Natural killer cell treated with Interleukin-12 subunit alpha and Interleukin-12 subunit beta and Interleukin-15 and Interleukin-18, amount 100 ng/mL, for 72 hours (primary cell): ENCODE measurements around the gene FBXO42. TPM values are rescaled to one million over a fixed set of nuclear protein-coding genes. Genes with fewer than 3 reads are reported as not detected.
"Not testable (repeated sequence)": the region's sequence is repeated elsewhere in the genome, so short reads cannot be mapped to it uniquely, and the experiment has no call there.

Source experiments
- ATAC-seq, 2 donors: fragments of 150-1000 bp; cut with Tn5 transposase in 1 of 2; sonication (Bioruptor Pico), chemical (Tn5 transposase) in 1 of 2; 2 replicates each; pipeline ENCODE4 v1.10.0; 2021
- DNase-seq: peaks from one replicate; pipeline ENCODE4 v3.0.0; 2022; ENCODE audit warnings: low spot score
- H3K27ac Mint-ChIP-seq, 2 donors: 1 replicate in 1 of 2; 2 replicates in 1 of 2; pipeline ENCODE4 v1.8.0; 2022; ENCODE audit warnings: mixed read lengths in 2 of 2, mild to moderate bottlenecking in 1 of 2, moderate library complexity in 1 of 2
- H3K27me3 Mint-ChIP-seq, 2 donors: 1 replicate in 1 of 2; 2 replicates in 1 of 2; pipeline ENCODE4 v1.8.0; 2022; ENCODE audit warnings: mixed read lengths in 2 of 2
- H3K36me3 Mint-ChIP-seq: one replicate; pipeline ENCODE4 v1.8.0; 2022; ENCODE audit warnings: mixed read lengths
- H3K4me1 Mint-ChIP-seq, 2 donors: 1 replicate in 1 of 2; 2 replicates in 1 of 2; pipeline ENCODE4 v1.8.0; 2022; ENCODE audit warnings: low read depth in 2 of 2, mixed read lengths in 2 of 2, mild to moderate bottlenecking in 1 of 2
- H3K4me3 Mint-ChIP-seq: one replicate; pipeline ENCODE4 v1.8.0; 2022; ENCODE audit warnings: mixed read lengths
- H3K9me3 Mint-ChIP-seq: 2 replicates; pipeline ENCODE4 v1.8.0; 2022; ENCODE audit warnings: mixed read lengths
- total RNA-seq, 2 donors: library from RNA; stranded (reverse); gene quantifications; one replicate each; pipeline ENCODE4 v1.2.3, GENCODE V29; 2022

Gene FBXO42
- total RNA-seq, 2 donors from 2014 or later = 27.9 to 34.9 TPM

DNA sequence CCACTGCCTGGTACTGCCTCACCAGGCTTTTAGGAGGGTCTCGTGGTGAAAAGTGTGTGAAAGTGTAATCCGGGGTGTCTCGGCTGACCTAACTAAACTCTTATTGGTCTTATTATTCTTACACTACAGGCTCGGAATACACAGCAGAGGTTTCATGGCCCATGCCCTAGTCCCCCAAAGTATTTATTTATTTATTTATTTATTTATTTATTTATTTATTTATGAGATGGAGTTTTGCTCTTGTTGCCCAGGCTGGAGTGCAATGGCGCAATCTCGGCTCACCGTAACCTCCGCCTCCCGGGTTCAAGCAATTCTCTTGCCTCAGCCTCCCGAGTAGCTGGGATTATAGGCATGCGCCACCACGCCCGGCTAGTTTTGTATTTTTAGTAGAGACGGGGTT lies 137.0 kb downstream of the FBXO42 start:
- DNase-seq, H3K27me3 Mint-ChIP-seq, H3K9me3 Mint-ChIP-seq, H3K27ac Mint-ChIP-seq, ATAC-seq, H3K36me3 Mint-ChIP-seq, H3K4me3 Mint-ChIP-seq: not testable (repeated sequence)
- peaks cover 11 to 13% of the 10 kb centered on the region in 2 donors for H3K4me1 Mint-ChIP-seq

DNA sequence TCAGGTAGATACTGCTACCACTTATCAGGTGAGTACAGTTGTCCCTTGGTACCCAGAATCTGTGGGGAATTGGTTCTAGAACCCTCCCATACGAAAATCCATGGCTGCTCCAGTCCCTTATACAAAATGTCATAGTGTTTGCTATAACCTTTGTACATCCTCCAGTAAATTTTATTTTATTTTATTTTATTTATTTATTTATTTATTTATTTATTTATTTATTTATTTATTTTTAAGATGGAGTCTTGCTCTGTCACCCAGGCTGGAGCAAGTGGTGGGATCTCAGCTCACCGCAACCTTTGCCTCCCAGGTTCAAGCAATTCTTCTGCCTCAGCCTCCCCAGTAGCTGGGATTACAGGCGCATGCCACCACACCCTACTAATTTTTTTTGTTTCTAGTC lies 138.7 kb downstream of the FBXO42 start:
- H3K36me3 Mint-ChIP-seq, H3K27ac Mint-ChIP-seq: not testable (repeated sequence)

GRCh38 chr1:16213013-16213412 lies 139.3 kb downstream of the FBXO42 start:
- DNase-seq = no peak
- no peak overlapping the region for H3K27ac Mint-ChIP-seq
- no peaks in the 10 kb centered on the region for H3K27me3 Mint-ChIP-seq
- H3K36me3 Mint-ChIP-seq = no peaks in the 10 kb centered on the region
- H3K9me3 Mint-ChIP-seq = no peaks in the 10 kb centered on the region
- H3K4me1 Mint-ChIP-seq = peaks cover 6 to 9% of the 10 kb centered on the region in 2 donors
- no peak for ATAC-seq
- H3K4me3 Mint-ChIP-seq = no peak overlapping the region

More for the DNA sequence above, 138.7 kb downstream of the FBXO42 start:
- not testable (repeated sequence) for H3K9me3 Mint-ChIP-seq, H3K4me3 Mint-ChIP-seq, H3K27me3 Mint-ChIP-seq, ATAC-seq, DNase-seq
- peaks cover 6 to 13% of the 10 kb centered on the region in 2 donors for H3K4me1 Mint-ChIP-seq

GRCh38 chr1:16212251-16212961 lies 139.9 kb downstream of the FBXO42 start, which contains the start of gene ARHGEF19:
ARHGEF19 (minus strand) TSS chr1:16212652; CDS start chr1:16209054, 3,598 bp downstream.
- Mint-ChIP-seq H3K27me3 (no peaks in the 10 kb centered on the region), H3K27ac (no peak within 1 kb of the TSS), H3K9me3 (no peaks in the 10 kb centered on the region), H3K4me3 (no peak within 1 kb of the TSS), H3K36me3 (no peaks in the 10 kb centered on the region), H3K4me1 (peaks cover 8 to 9% of the 10 kb centered on the region in 2 donors)
- ATAC-seq (no peak), DNase-seq (no peak)

DNA sequence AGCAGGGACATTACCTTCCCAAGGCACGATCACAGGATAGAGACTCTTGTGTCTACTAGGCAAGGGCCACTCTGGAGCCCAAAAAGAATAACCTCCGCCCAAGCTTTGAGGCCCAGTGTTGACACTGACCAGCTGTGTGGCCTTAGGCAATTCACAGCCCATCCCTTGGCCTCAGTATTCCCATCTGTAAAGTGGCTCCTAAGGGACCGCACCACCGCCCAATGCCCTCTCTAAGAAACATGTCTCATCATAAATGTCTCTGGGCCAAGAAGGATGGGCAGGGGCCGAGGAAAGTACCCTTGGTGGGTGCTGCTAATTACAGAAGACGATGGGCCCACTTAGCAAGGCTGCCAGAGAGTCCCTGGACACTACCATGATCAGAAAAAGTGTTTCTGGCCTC lies 140.5 kb downstream of the FBXO42 start:
- peaks cover 10 to 12% of the 10 kb centered on the region in 2 donors for H3K4me1 Mint-ChIP-seq
- H3K27ac Mint-ChIP-seq = no peak overlapping the region
- ATAC-seq (no peak), DNase-seq (no peak)
- H3K9me3 Mint-ChIP-seq = no peaks in the 10 kb centered on the region
- H3K36me3 Mint-ChIP-seq = no peaks in the 10 kb centered on the region
- H3K4me3 Mint-ChIP-seq = no peak overlapping the region
- no peaks in the 10 kb centered on the region for H3K27me3 Mint-ChIP-seq

- Mint-ChIP-seq H3K27ac (no peak overlapping the region), H3K9me3 (no peaks in the 10 kb centered on the region), H3K4me1 (peaks cover 4 to 11% of the 10 kb centered on the region in 2 donors), H3K36me3 (no peaks in the 10 kb centered on the region), H3K4me3 (no peak overlapping the region), H3K27me3 (no peaks in the 10 kb centered on the region)
- DNase-seq (no peak), ATAC-seq (no peak)
Observed at GRCh38 chr1:16210581-16210980, 141.7 kb downstream of the FBXO42 start.

GRCh38 chr1:16209847-16210407 lies 142.4 kb downstream of the FBXO42 start:
- H3K4me1 Mint-ChIP-seq = peaks cover 4 to 11% of the 10 kb centered on the region in 2 donors
- ATAC-seq = no peak
- no peak for DNase-seq
- no peak overlapping the region for H3K4me3 Mint-ChIP-seq
- no peaks in the 10 kb centered on the region for H3K36me3 Mint-ChIP-seq
- no peaks in the 10 kb centered on the region for H3K9me3 Mint-ChIP-seq
- H3K27ac Mint-ChIP-seq = no peak overlapping the region
- no peaks in the 10 kb centered on the region for H3K27me3 Mint-ChIP-seq

- no peak for DNase-seq
- no peak overlapping the region for H3K4me3 Mint-ChIP-seq
- H3K27ac Mint-ChIP-seq = no peak overlapping the region
- ATAC-seq = no peak
- H3K36me3 Mint-ChIP-seq = no peaks in the 10 kb centered on the region
- H3K27me3 Mint-ChIP-seq = no peaks in the 10 kb centered on the region
- H3K9me3 Mint-ChIP-seq = no peaks in the 10 kb centered on the region
- peaks cover 4 to 13% of the 10 kb centered on the region in 2 donors for H3K4me1 Mint-ChIP-seq
Observed at GRCh38 chr1:16209132-16209846, 143.0 kb downstream of the FBXO42 start.

- H3K4me3 Mint-ChIP-seq = no peak overlapping the region
- ATAC-seq (no peak), DNase-seq (no peak)
- H3K9me3 Mint-ChIP-seq = no peaks in the 10 kb centered on the region
- peaks cover 4% of the 10 kb centered on the region for H3K36me3 Mint-ChIP-seq
- no peak overlapping the region for H3K27ac Mint-ChIP-seq
- H3K27me3 Mint-ChIP-seq = no peaks in the 10 kb centered on the region
- H3K4me1 Mint-ChIP-seq = peaks cover 8 to 16% of the 10 kb centered on the region in 2 donors
Observed at GRCh38 chr1:16208270-16208987, 143.9 kb downstream of the FBXO42 start.

DNA sequence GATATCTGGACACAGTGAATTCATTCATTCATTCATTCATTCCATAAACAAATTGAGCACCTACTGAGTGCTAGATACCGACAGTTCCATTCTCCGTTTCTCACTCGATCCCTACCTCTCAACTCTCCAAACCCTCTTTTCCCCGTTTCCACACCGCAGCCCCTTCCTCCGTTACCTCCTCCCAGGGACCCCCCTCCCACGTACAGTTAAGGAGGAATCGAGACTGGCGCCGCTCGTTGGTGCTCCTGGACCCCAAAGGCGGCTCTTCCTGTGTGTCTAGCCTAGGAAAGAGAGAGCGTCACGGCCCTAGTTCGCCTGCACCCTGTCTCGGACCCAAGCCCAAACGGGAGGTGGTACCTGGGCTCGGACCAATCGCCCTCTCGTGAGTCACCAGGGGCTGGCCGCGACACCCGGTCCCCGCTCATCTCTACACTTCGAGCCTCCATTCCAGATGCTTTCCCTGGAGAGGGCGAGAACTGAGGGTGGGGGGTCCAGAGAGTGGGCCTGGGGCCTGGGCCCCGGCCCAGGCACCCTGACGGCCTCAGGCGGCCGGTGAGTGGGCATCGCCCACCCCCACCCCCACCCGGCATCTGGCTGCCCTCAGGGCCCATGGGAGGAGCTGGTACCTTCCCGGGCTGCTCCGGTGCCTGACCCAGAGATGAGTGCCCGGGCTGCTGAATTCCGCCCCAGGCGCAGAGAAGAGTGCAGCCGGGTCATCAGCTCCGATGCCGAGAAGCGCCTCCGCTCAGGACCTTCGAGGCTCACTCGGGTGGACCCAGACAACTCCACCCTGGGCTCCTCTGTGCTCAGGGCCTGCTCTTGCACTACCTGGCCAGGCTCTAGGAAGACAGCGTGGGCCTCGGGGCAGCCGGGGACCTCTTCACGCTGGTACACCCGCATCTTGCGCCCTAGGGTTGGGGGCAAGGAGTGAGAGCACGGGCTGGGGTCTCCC lies 144.7 kb downstream of the FBXO42 start:
- Mint-ChIP-seq H3K9me3 (no peaks in the 10 kb centered on the region), H3K4me1 (peaks cover 9 to 18% of the 10 kb centered on the region in 2 donors), H3K4me3 (peak overlapping the region; percentile 88), H3K27ac (peak overlapping the region; percentile 90 to 95), H3K27me3 (no peaks in the 10 kb centered on the region), H3K36me3 (peaks cover 5% of the 10 kb centered on the region)
- DNase-seq (no peak), ATAC-seq (no peak)

DNA sequence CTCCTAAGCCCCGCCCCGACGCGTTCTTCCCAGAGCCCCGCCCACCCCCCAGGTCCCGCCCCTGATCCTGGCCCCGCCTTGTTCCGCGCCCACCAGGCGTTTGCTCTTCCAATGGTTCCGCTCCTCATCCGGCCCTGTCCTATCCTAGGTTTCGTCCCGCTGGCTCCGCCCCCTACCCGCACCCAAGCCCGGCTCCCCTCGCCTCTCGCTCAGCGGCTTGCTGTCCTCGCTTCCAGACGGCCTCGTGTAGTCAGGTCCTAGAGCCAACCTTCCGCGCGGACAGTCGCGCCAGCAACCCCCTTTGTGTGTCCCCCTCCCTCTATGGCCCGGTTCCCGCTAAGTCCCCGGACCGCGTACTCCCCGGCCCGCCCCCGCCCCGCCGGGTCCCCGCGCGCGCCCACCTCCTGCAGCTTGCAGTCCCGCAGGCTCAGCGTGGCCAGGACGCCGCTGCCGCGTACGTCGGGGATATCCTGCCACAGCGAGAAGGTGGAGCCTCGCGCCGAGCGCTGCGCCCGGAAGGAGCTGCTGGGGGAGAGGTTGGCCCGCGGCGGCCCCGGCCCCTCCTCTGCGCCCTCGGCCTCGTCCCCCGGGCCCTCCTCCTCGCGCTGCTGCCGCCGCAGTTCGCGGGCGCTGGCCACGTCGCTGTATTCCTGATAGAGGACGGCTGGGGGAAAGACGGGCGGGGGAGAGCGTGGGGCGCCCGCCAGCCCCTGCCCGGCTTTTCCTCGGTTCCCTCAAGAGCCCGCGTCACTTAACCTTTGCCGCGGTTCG lies 145.5 kb downstream of the FBXO42 start:
- peak; percentile 94 to 95 for ATAC-seq
- H3K4me3 Mint-ChIP-seq = peak overlapping the region; percentile 88
- H3K27me3 Mint-ChIP-seq = no peaks in the 10 kb centered on the region
- peak; percentile 97 for DNase-seq
- peaks cover 5% of the 10 kb centered on the region for H3K36me3 Mint-ChIP-seq
- peak overlapping the region; percentile 90 to 95 for H3K27ac Mint-ChIP-seq
- H3K4me1 Mint-ChIP-seq = peaks cover 9 to 18% of the 10 kb centered on the region in 2 donors
- H3K9me3 Mint-ChIP-seq = no peaks in the 10 kb centered on the region

- peaks cover 5% of the 10 kb centered on the region for H3K36me3 Mint-ChIP-seq
- ATAC-seq (peak in 1 of 2 donors; percentile 6), DNase-seq (no peak)
- peak overlapping the region; percentile 88 for H3K4me3 Mint-ChIP-seq
- H3K27me3 Mint-ChIP-seq = no peaks in the 10 kb centered on the region
- H3K9me3 Mint-ChIP-seq = no peaks in the 10 kb centered on the region
- H3K27ac Mint-ChIP-seq = peak overlapping the region; percentile 90 to 95
- H3K4me1 Mint-ChIP-seq = peaks cover 9 to 18% of the 10 kb centered on the region in 2 donors
Observed at GRCh38 chr1:16205891-16206546, 146.3 kb downstream of the FBXO42 start.
